GM06990 (cell line): ENCODE data around the gene CDYL.

Source experiments
- DNase-seq: peaks from one replicate; pipeline ENCODE4 v3.0.0-alpha.2; 2011; ENCODE audit not compliant: insufficient read length; ENCODE audit errors: extremely low read depth
- H3K27me3 ChIP-seq: replicated peaks from 2 replicates; pipeline ENCODE4 v1.6.0; 2011; ENCODE audit warnings: low read length; ENCODE audit not compliant: control insufficient read depth, insufficient read depth
- H3K36me3 ChIP-seq: 2 replicates; pipeline ENCODE4 v1.5.1; 2011; ENCODE audit warnings: low read length; ENCODE audit not compliant: control insufficient read depth, insufficient read depth
- H3K4me3 ChIP-seq: replicated peaks from 2 replicates; pipeline ENCODE4 v1.5.1; 2011; ENCODE audit warnings: low read depth, mild to moderate bottlenecking, control low read depth, low read length
- TF ChIP-seq, protein P1 (sequence below): IDR thresholded peaks from 2 replicates; pipeline ENCODE4 v1.5.1; 2011; ENCODE audit warnings: low read length, control low read depth, mild to moderate bottlenecking, inconsistent platforms; ENCODE audit not compliant: insufficient read depth, poor library complexity, severe bottlenecking

Gene CDYL

GRCh38 chr6:4870821-4871494, 94.8 kb downstream of the CDYL start:
- DNase-seq, result no peak
- Histone ChIP-seq H3K4me3 (no peak overlapping the region), H3K27me3 (no peaks in the 10 kb centered on the region), H3K36me3 (no peaks in the 10 kb centered on the region)
- TF ChIP-seq, protein P1, sequence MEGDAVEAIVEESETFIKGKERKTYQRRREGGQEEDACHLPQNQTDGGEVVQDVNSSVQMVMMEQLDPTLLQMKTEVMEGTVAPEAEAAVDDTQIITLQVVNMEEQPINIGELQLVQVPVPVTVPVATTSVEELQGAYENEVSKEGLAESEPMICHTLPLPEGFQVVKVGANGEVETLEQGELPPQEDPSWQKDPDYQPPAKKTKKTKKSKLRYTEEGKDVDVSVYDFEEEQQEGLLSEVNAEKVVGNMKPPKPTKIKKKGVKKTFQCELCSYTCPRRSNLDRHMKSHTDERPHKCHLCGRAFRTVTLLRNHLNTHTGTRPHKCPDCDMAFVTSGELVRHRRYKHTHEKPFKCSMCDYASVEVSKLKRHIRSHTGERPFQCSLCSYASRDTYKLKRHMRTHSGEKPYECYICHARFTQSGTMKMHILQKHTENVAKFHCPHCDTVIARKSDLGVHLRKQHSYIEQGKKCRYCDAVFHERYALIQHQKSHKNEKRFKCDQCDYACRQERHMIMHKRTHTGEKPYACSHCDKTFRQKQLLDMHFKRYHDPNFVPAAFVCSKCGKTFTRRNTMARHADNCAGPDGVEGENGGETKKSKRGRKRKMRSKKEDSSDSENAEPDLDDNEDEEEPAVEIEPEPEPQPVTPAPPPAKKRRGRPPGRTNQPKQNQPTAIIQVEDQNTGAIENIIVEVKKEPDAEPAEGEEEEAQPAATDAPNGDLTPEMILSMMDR, result no peak

DNA sequence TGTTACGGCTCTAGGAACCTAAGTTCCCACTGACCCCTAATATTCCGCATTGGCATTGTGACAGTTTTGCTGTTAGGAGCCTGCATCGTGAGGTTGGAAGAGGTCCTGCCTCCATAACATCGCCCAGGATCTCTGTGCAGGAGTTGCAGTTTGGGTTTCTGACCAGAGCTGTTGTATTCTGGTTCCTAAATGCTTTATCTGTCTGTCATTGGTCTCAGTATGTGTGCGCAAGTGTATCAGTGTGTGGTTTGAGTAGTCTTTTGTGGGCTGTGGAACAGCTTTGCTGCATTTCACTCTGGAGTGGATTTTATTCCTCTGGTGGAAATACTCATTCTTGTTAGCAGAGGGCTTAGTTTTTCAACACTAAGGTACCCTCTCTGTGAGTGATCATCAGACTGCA, 95.6 kb downstream of the CDYL start:
- TF ChIP-seq, protein P1, result no peak
- no peaks in the 10 kb centered on the region for H3K27me3 ChIP-seq
- no peak overlapping the region for H3K4me3 ChIP-seq
- H3K36me3 ChIP-seq, result no peaks in the 10 kb centered on the region
- DNase-seq, result no peak

DNA sequence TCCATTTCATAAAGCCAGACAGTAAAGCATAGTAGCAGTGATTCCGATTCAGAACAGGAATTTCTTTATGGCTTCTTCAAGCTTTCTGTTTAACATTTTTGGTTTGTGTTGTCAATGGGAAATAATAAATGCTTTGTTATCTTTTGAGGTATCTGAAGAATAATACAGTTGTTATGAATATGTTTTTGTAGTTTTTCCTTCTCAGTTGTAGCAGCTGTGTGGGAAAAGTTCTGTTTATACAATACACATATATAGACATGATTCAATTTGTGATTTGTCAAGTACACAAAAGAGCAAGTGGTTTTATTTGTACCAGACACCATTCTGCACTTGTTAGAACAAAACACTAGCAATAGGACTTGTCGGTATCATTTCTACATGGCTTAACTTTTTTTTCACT, 96.6 kb downstream of the CDYL start:
- TF ChIP-seq, protein P1, result no peak
- no peaks in the 10 kb centered on the region for H3K27me3 ChIP-seq
- H3K4me3 ChIP-seq, result no peak overlapping the region
- H3K36me3 ChIP-seq, result no peaks in the 10 kb centered on the region
- no peak for DNase-seq

GRCh38 chr6:4873928-4874327, 97.7 kb downstream of the CDYL start:
- TF ChIP-seq, protein P1, result no peak
- no peak overlapping the region for H3K4me3 ChIP-seq

DNA sequence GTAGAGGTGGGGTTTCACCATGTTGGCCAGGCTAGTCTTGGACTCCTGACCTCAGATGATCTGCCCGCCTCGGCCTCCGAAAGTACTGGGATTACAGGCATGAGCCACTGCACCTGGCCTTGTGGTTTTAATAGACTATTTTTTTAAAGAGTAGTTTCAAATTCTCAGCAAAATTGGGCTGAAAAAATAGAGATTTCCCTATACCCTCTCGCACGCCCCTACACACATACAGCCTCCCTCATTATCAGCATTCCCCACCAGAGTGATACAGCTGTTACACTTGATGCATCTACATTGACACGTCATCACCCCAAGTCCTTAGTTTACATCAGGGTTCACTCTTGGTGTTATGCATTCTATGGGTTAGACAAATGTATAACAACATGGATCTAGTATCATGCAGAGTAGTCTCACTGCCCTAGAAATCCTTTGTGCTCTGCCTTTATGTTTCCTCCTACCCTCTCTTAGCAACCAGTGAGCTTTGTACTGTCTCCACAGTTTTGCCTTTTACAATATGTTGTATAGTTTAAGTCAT, 103.6 kb downstream of the CDYL start:
- TF ChIP-seq, protein P1, result no peak
- DNase-seq, result peak; percentile 68
- H3K4me3 ChIP-seq, result peak overlapping the region; percentile 26
- H3K36me3 ChIP-seq, result no peaks in the 10 kb centered on the region
- H3K27me3 ChIP-seq, result no peaks in the 10 kb centered on the region

More at GRCh38 chr6:4873928-4874327, 97.7 kb downstream of the CDYL start:
- DNase-seq, result no peak
- Histone ChIP-seq H3K36me3 (no peaks in the 10 kb centered on the region), H3K27me3 (no peaks in the 10 kb centered on the region)

GRCh38 chr6:4880363-4880762, 104.2 kb downstream of the CDYL start:
- 0 out of 2 replicates have a peak overlapping the region, but pooled peaks have one; percentile 6 for H3K4me3 ChIP-seq
- no peaks in the 10 kb centered on the region for H3K27me3 ChIP-seq
- TF ChIP-seq, protein P1, result no peak
- no peaks in the 10 kb centered on the region for H3K36me3 ChIP-seq
- no peak for DNase-seq
